ENCODE data around the gene DNAJC6.
A peak's percentile ranks its signal among the peaks of the same experiment; 100 is the strongest.

DNAJC6 gene

GRCh38 chr1:65412256-65412983, 103.1 kb downstream of the DNAJC6 start:
- DNase-seq, result no peak

GRCh38 chr1:65412984-65413375, 103.6 kb downstream of the DNAJC6 start:
- DNase-seq, result no peak

- DNase-seq, result no peak
Measured at GRCh38 chr1:65414538-65414937, 105.2 kb downstream of the DNAJC6 start.

- no peak for DNase-seq
Measured at GRCh38 chr1:65416767-65417166, 107.4 kb downstream of the DNAJC6 start.

GRCh38 chr1:65417729-65418128, 108.4 kb downstream of the DNAJC6 start:
- no peak for DNase-seq

GRCh38 chr1:65418522-65419185, 109.3 kb downstream of the DNAJC6 start:
- DNase-seq, result no peak

GRCh38 chr1:65419681-65420589, 110.6 kb downstream of the DNAJC6 start:
- peak; percentile 99 for DNase-seq

GRCh38 chr1:65420590-65421350, 111.4 kb downstream of the DNAJC6 start, which contains the start of the genes LEPR and LEPROT:
LEPR (plus strand) TSS chr1:65420668; CDS start chr1:65565566, 144,898 bp downstream.
LEPROT (plus strand) TSS chr1:65420668; CDS start chr1:65420725, 57 bp downstream.
- peak in 1 of 2 donors; percentile 20 for DNase-seq

- no peak for DNase-seq
Measured at GRCh38 chr1:65421351-65422025, 112.1 kb downstream of the DNAJC6 start.

GRCh38 chr1:65422241-65423203, 113.2 kb downstream of the DNAJC6 start:
- no peak for DNase-seq

GRCh38 chr1:65423884-65424572, 114.7 kb downstream of the DNAJC6 start:
- DNase-seq, result no peak

- no peak for DNase-seq
Measured at GRCh38 chr1:65424573-65424889, 115.2 kb downstream of the DNAJC6 start.

GRCh38 chr1:65425006-65425405, 115.7 kb downstream of the DNAJC6 start:
- no peak for DNase-seq

GRCh38 chr1:65425697-65426096, 116.4 kb downstream of the DNAJC6 start:
- no peak for DNase-seq

GRCh38 chr1:65429078-65429477, 119.7 kb downstream of the DNAJC6 start:
- DNase-seq, result no peak

- no peak for DNase-seq
Measured at GRCh38 chr1:65429806-65430205, 120.5 kb downstream of the DNAJC6 start.

GRCh38 chr1:65431111-65431705, 121.9 kb downstream of the DNAJC6 start:
- DNase-seq, result peak in 1 of 2 donors; percentile 48

- DNase-seq, result no peak
Measured at GRCh38 chr1:65432918-65433317, 123.6 kb downstream of the DNAJC6 start.

GRCh38 chr1:65434255-65434654, 124.9 kb downstream of the DNAJC6 start:
- DNase-seq, result no peak

- no peak for DNase-seq
Measured at GRCh38 chr1:65434760-65435159, 125.4 kb downstream of the DNAJC6 start.

All from CD4-positive, alpha-beta T cell treated with Interleukin-4 for 1 hour (primary cell).